T-cell (primary cell): ENCODE measurements around the gene EIF3L. TPM values are rescaled to one million over a fixed set of nuclear protein-coding genes. Genes with fewer than 3 reads are reported as not detected.

ENCODE experiments used
- ATAC-seq, 4 experiments: fragments of 200-7000 bp in 3 of 4; fragments of 150-1000 bp in 1 of 4; cut with Tn5 transposase; replicated peaks in 1 of 4; 1 replicate in 3 of 4; 2 replicates in 1 of 4; pipeline ENCODE4 v1.10.0; 2021; ENCODE audit warnings: moderate library complexity in 3 of 4, mild to moderate bottlenecking in 2 of 4, moderate number of reproducible peaks in 1 of 4
- CTCF ChIA-PET, 2 donors: fragments of 300-600 bp; sonication (Branson Sonifier 250); formaldehyde crosslinking; loops; one replicate each; lab custom pipeline; 2022; ENCODE audit warnings: antibody characterized with exemption in 2 of 2; lab: Charles Lee
- POLR2A ChIA-PET, 2 donors: fragments of 300-600 bp; sonication (Branson Sonifier 250); formaldehyde crosslinking; loops; one replicate each; lab custom pipeline; 2022; ENCODE audit warnings: antibody characterized with exemption in 2 of 2; lab: Charles Lee
- DNase-seq, 35 experiments: peaks; one replicate each; pipeline versions ENCODE4 v3.0.0 to v3.0.0-alpha.2; 2013 to 2023
- H3K27ac ChIP-seq: one replicate; pipeline ENCODE4 v1.5.1; 2013; ENCODE audit warnings: low read length
- H3K27me3 ChIP-seq, 2 experiments: replicated peaks in 1 of 2; 1 replicate in 1 of 2; 2 replicates in 1 of 2; pipeline versions ENCODE4 v1.6.1 to v1.7.0; 2013; ENCODE audit warnings: low read length in 1 of 2, mixed read lengths in 1 of 2; ENCODE audit not compliant: control insufficient read depth in 2 of 2, insufficient read depth in 2 of 2; ENCODE audit errors: extremely low read depth in 1 of 2
- H3K36me3 ChIP-seq, 2 donors: 1 replicate in 1 of 2; 2 replicates in 1 of 2; pipeline versions ENCODE4 v1.6.1 to v1.7.0; 2013; ENCODE audit warnings: low read length in 1 of 2; ENCODE audit not compliant: control insufficient read depth in 2 of 2, insufficient read depth in 1 of 2; ENCODE audit errors: extremely low read depth in 1 of 2
- H3K4me1 ChIP-seq, 2 experiments: 1 replicate in 1 of 2; 2 replicates in 1 of 2; pipeline versions ENCODE4 v1.6.1 to v1.7.0; 2013; ENCODE audit warnings: low read length in 2 of 2, mixed read lengths in 1 of 2; ENCODE audit not compliant: insufficient read depth in 2 of 2, control insufficient read depth in 1 of 2; ENCODE audit errors: extremely low read depth in 1 of 2
- H3K4me3 ChIP-seq, 2 donors: 1 replicate in 1 of 2; 2 replicates in 1 of 2; pipeline versions ENCODE4 v1.5.1 to v1.7.0; 2013; ENCODE audit warnings: mild to moderate bottlenecking in 2 of 2, low read length in 1 of 2, moderate library complexity in 1 of 2; ENCODE audit not compliant: control insufficient read depth in 1 of 2; ENCODE audit errors: extremely low read depth in 1 of 2
- H3K9me3 ChIP-seq: 2 replicates; pipeline ENCODE4 v1.7.0; 2013
- H3K27ac Mint-ChIP-seq, 2 donors: one replicate each; pipeline ENCODE4 v1.8.0; 2020 to 2021; ENCODE audit warnings: mild to moderate bottlenecking in 2 of 2, mixed read lengths in 2 of 2
- H3K27me3 Mint-ChIP-seq, 2 donors: one replicate each; pipeline ENCODE4 v1.8.0; 2021 to 2022; ENCODE audit warnings: mixed read lengths in 2 of 2
- H3K36me3 Mint-ChIP-seq: one replicate; pipeline ENCODE4 v1.8.0; 2021; ENCODE audit warnings: mixed read lengths
- H3K4me1 Mint-ChIP-seq, 3 donors: one replicate each; pipeline ENCODE4 v1.8.0; 2020 to 2022; ENCODE audit warnings: mixed read lengths in 3 of 3, mild to moderate bottlenecking in 1 of 3
- H3K4me3 Mint-ChIP-seq, 3 donors: one replicate each; pipeline ENCODE4 v1.8.0; 2020 to 2022; ENCODE audit warnings: mild to moderate bottlenecking in 3 of 3, mixed read lengths in 3 of 3, moderate library complexity in 3 of 3
- H3K9me3 Mint-ChIP-seq, 3 donors: one replicate each; pipeline ENCODE4 v1.8.0; 2020 to 2022; ENCODE audit warnings: mixed read lengths in 3 of 3
- WGBS: methylation state at CpG from one replicate; pipeline ENCODE4 v1.1.5; 2013; ENCODE audit warnings: missing lambda C conversion rate; ENCODE audit not compliant: insufficient coverage; 5-methylcytosine and 5-hydroxymethylcytosine counted together
- total RNA-seq, 35 experiments: library from RNA in 6 of 35; stranded (reverse) in 6 of 35; fragments of 120-200 nt in 1 of 35; gene quantifications; one replicate each; pipeline versions ENCODE4 v1.2.1 to v1.2.4 and lab custom pipeline; 2013 to 2026

The EIF3L gene
- total RNA-seq, 5 donors from 2014 or later (not counting 1 experiment from before 2014, with no cell fraction given), result 428 to 516 (median 483) TPM

DNA sequence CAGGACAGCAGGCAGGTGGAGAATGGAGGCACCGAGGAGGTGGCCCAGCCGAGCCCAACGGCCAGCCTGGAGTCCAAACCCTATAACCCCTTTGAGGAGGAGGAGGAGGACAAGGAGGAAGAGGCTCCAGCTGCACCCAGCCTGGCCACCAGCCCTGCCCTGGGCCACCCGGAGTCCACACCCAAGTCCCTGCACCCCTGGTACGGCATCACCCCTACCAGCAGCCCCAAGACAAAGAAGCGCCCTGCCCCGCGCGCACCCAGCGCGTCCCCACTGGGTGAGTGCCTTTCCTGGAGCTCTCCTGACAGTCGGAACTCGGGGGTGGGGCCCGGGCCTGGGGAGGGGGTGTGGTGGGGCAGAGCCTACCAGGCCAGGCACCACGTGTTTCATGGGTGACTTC, 76.5 kb downstream of the EIF3L start:
- peaks cover 0 to 2% (median 0%) of the 10 kb centered on the region in 3 donors for H3K4me1 Mint-ChIP-seq
- whole genome bisulfite sequencing, result 93% methylated on average over 5 of the region's 15 CpGs
- Histone ChIP-seq H3K4me1 (no peaks in the 10 kb centered on the region), H3K4me3 (no peak overlapping the region), H3K36me3 (peaks cover 21 to 58% of the 10 kb centered on the region in 2 donors), H3K9me3 (no peaks in the 10 kb centered on the region), H3K27ac (no peak overlapping the region), H3K27me3 (no peaks in the 10 kb centered on the region)
- H3K36me3 Mint-ChIP-seq, result peaks cover 17% of the 10 kb centered on the region
- no peak overlapping the region for H3K4me3 Mint-ChIP-seq
- H3K27ac Mint-ChIP-seq, result no peak overlapping the region
- ATAC-seq, result no peak
- no peaks in the 10 kb centered on the region for H3K27me3 Mint-ChIP-seq
- DNase-seq, result no peak
- H3K9me3 Mint-ChIP-seq, result no peaks in the 10 kb centered on the region
- POLR2A ChIA-PET, result no interaction called here
- CTCF ChIA-PET, result interaction anchor here in 1 of 2 donors (0.6 kb wide), 1 partner anchor 103 kb away, joined by 13 read pairs; no protein-coding TSS in a partner anchor

- H3K4me3 ChIP-seq, result no peak overlapping the region
- CTCF ChIA-PET, result no interaction called here
- H3K4me3 Mint-ChIP-seq, result no peak overlapping the region
- no peak overlapping the region for H3K27ac Mint-ChIP-seq
- POLR2A ChIA-PET, result no interaction called here
- no peaks in the 10 kb centered on the region for H3K27me3 ChIP-seq
- H3K36me3 ChIP-seq, result peaks cover 24 to 58% of the 10 kb centered on the region in 2 donors
- no peaks in the 10 kb centered on the region for H3K4me1 ChIP-seq
- WGBS, result 92% methylated on average over 7 of the region's 7 CpGs
- H3K27ac ChIP-seq, result no peak overlapping the region
- H3K9me3 Mint-ChIP-seq, result no peaks in the 10 kb centered on the region
- H3K36me3 Mint-ChIP-seq, result peaks cover 17% of the 10 kb centered on the region
- H3K9me3 ChIP-seq, result no peaks in the 10 kb centered on the region
- H3K4me1 Mint-ChIP-seq, result peaks cover 0 to 2% (median 0%) of the 10 kb centered on the region in 3 donors
- no peak for DNase-seq
- no peaks in the 10 kb centered on the region for H3K27me3 Mint-ChIP-seq
- no peak for ATAC-seq
Measured at GRCh38 chr22:37926358-37926757, 77.1 kb downstream of the EIF3L start.

- CTCF ChIA-PET, result no interaction called here
- DNase-seq (no peak), ATAC-seq (no peak)
- Histone ChIP-seq H3K9me3 (no peaks in the 10 kb centered on the region), H3K4me3 (no peak overlapping the region), H3K27ac (no peak overlapping the region), H3K4me1 (no peaks in the 10 kb centered on the region), H3K27me3 (no peaks in the 10 kb centered on the region), H3K36me3 (peaks cover 25 to 56% of the 10 kb centered on the region in 2 donors)
- Mint-ChIP-seq H3K4me3 (no peak overlapping the region), H3K27me3 (no peaks in the 10 kb centered on the region), H3K4me1 (peaks cover 0 to under 1% (median 0%) of the 10 kb centered on the region in 3 donors), H3K27ac (no peak overlapping the region), H3K36me3 (peaks cover 17% of the 10 kb centered on the region), H3K9me3 (no peaks in the 10 kb centered on the region)
- 95% methylated on average over 30 of the region's 32 CpGs for WGBS
- POLR2A ChIA-PET, result interaction anchor here in 1 of 2 donors (0.6 kb wide), 1 partner anchor 295 kb away, joined by 3 read pairs; no protein-coding TSS in a partner anchor
Measured at GRCh38 chr22:37926771-37927636, 77.8 kb downstream of the EIF3L start.

- ATAC-seq (no peak), DNase-seq (no peak)
- no peak overlapping the region for H3K27ac ChIP-seq
- Mint-ChIP-seq H3K27ac (no peak overlapping the region), H3K27me3 (no peaks in the 10 kb centered on the region), H3K36me3 (peaks cover 19% of the 10 kb centered on the region), H3K9me3 (no peaks in the 10 kb centered on the region), H3K4me1 (peaks cover 0 to 1% (median 0%) of the 10 kb centered on the region in 3 donors), H3K4me3 (no peak overlapping the region)
- H3K36me3 ChIP-seq, result peaks cover 25 to 58% of the 10 kb centered on the region in 2 donors
- H3K4me1 ChIP-seq, result no peaks in the 10 kb centered on the region
- H3K4me3 ChIP-seq, result no peak overlapping the region
- POLR2A ChIA-PET, result interaction anchor here in 1 of 2 donors (0.6 kb wide), 1 partner anchor 296 kb away, joined by 3 read pairs; no protein-coding TSS in a partner anchor
- WGBS, result no CpG with 5 or more reads among the region's 5 CpGs
- no peaks in the 10 kb centered on the region for H3K27me3 ChIP-seq
- no peaks in the 10 kb centered on the region for H3K9me3 ChIP-seq
- CTCF ChIA-PET, result no interaction called here
Measured at GRCh38 chr22:37927637-37927936, 78.4 kb downstream of the EIF3L start.

DNA sequence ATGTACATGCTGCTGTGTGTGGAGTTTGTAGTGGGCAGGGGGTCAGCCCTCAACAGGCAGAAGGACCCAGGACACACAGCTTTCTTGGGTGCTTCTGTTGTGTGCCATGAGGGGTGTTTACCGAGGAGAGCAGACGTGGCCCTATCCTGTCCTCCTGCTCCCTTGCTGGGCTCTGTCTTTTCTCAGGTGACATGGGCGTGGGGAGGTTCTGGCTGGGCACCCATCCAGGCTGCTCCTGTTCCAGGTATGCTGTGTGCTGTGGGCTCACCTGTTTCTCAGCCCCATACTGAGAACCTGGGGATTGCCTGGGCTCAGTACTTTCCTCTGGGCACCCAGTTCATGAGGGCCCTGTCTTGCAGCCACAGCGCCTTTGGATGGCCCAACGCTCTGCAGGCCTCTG, 80.2 kb downstream of the EIF3L start:
- CTCF ChIA-PET, result interaction anchor here in 1 of 2 donors (0.6 kb wide), 1 partner anchor 16 kb away, joined by 4 read pairs; no protein-coding TSS in a partner anchor
- no peak overlapping the region for H3K4me3 ChIP-seq
- Mint-ChIP-seq H3K36me3 (peaks cover 18% of the 10 kb centered on the region), H3K27me3 (no peaks in the 10 kb centered on the region), H3K27ac (no peak overlapping the region), H3K4me1 (peaks cover 12 to 15% (median 15%) of the 10 kb centered on the region in 3 donors), H3K9me3 (no peaks in the 10 kb centered on the region), H3K4me3 (no peak overlapping the region)
- ATAC-seq (no peak), DNase-seq (no peak)
- no peaks in the 10 kb centered on the region for H3K27me3 ChIP-seq
- peaks cover 0 to 9% of the 10 kb centered on the region in 2 experiments for H3K4me1 ChIP-seq
- peaks cover 22 to 55% of the 10 kb centered on the region in 2 donors for H3K36me3 ChIP-seq
- POLR2A ChIA-PET, result no interaction called here
- H3K9me3 ChIP-seq, result no peaks in the 10 kb centered on the region
- 100% methylated on average over 3 of the region's 5 CpGs for WGBS
- H3K27ac ChIP-seq, result no peak overlapping the region

- Mint-ChIP-seq H3K4me1 (peaks cover 12 to 15% (median 15%) of the 10 kb centered on the region in 3 donors), H3K9me3 (no peaks in the 10 kb centered on the region), H3K36me3 (peaks cover 18% of the 10 kb centered on the region), H3K27ac (no peak overlapping the region), H3K27me3 (no peaks in the 10 kb centered on the region), H3K4me3 (no peak overlapping the region)
- 91% methylated on average over 10 of the region's 11 CpGs for whole genome bisulfite sequencing
- peak in 1 of 4 experiments; percentile 24 for ATAC-seq
- ChIA-PET CTCF (interaction anchor here in 1 of 2 donors (0.6 kb wide), 1 partner anchor 44 kb away, joined by 3 read pairs; no protein-coding TSS in a partner anchor), POLR2A (no interaction called here)
- no peaks in the 10 kb centered on the region for H3K9me3 ChIP-seq
- H3K4me3 ChIP-seq, result no peak overlapping the region
- DNase-seq, result peak in 1 of 35 experiments; percentile 26
- peaks cover 0 to 9% of the 10 kb centered on the region in 2 experiments for H3K4me1 ChIP-seq
- no peaks in the 10 kb centered on the region for H3K27me3 ChIP-seq
- H3K36me3 ChIP-seq, result peaks cover 16 to 45% of the 10 kb centered on the region in 2 donors
- H3K27ac ChIP-seq, result no peak overlapping the region
Measured at GRCh38 chr22:37930270-37930951, 81.2 kb downstream of the EIF3L start.
